Islet precursor cell (in vitro differentiated cells): ENCODE measurements around the gene PPP1R13L.
A peak's percentile ranks its signal among the peaks of the same experiment; 100 is the strongest.
"Not testable (repeated sequence)": the region's sequence is repeated elsewhere in the genome, so short reads cannot be mapped to it uniquely, and the experiment has no call there.

Experiments
- DNase-seq: peaks from one replicate; pipeline ENCODE4 v3.0.0-alpha.2; 2018

The PPP1R13L gene

GRCh38 chr19:45431008-45431407 is 26.1 kb upstream of the PPP1R13L start:
- DNase-seq = not testable (repeated sequence)

- not testable (repeated sequence) for DNase-seq
Measured at GRCh38 chr19:45429896-45430295, 25.0 kb upstream of the PPP1R13L start.

GRCh38 chr19:45428384-45429231 is 23.7 kb upstream of the PPP1R13L start:
- DNase-seq = peak; percentile 73

- peak; percentile 97 for DNase-seq
Measured at GRCh38 chr19:45424191-45425058, 19.6 kb upstream of the PPP1R13L start.

GRCh38 chr19:45423589-45424190 is 18.8 kb upstream of the PPP1R13L start, which contains the start of gene ERCC1:
Gene ERCC1 (minus strand): TSS chr19:45423917. CDS start chr19:45423374, 543 bp downstream.
- DNase-seq = peak; percentile 100

- no peak for DNase-seq
Measured at GRCh38 chr19:45423033-45423588, 18.2 kb upstream of the PPP1R13L start.

GRCh38 chr19:45421947-45422498 is 17.2 kb upstream of the PPP1R13L start:
- no peak for DNase-seq

GRCh38 chr19:45420871-45421270 is 16.0 kb upstream of the PPP1R13L start:
- DNase-seq = no peak

GRCh38 chr19:45420356-45420755 is 15.5 kb upstream of the PPP1R13L start:
- no peak for DNase-seq

- no peak for DNase-seq
Measured at GRCh38 chr19:45419895-45420294, 15.0 kb upstream of the PPP1R13L start.

- DNase-seq = no peak
Measured at GRCh38 chr19:45419396-45419795, 14.5 kb upstream of the PPP1R13L start.

- DNase-seq = no peak
Measured at GRCh38 chr19:45418802-45419201, 13.9 kb upstream of the PPP1R13L start.

- DNase-seq = no peak
Measured at GRCh38 chr19:45417151-45417550, 12.3 kb upstream of the PPP1R13L start.

- DNase-seq = no peak
Measured at GRCh38 chr19:45414468-45414867, 9.6 kb upstream of the PPP1R13L start.

GRCh38 chr19:45413497-45413896 is 8.6 kb upstream of the PPP1R13L start:
- no peak for DNase-seq

GRCh38 chr19:45410330-45410729 is 5.5 kb upstream of the PPP1R13L start:
- DNase-seq = not testable (repeated sequence)

- DNase-seq = no peak
Measured at GRCh38 chr19:45409557-45409920, 4.7 kb upstream of the PPP1R13L start.

GRCh38 chr19:45408830-45409556 is 4.1 kb upstream of the PPP1R13L start:
- DNase-seq = no peak

- DNase-seq = no peak
Measured at GRCh38 chr19:45408121-45408520, 3.3 kb upstream of the PPP1R13L start.

GRCh38 chr19:45407585-45407984 is 2.7 kb upstream of the PPP1R13L start:
- not testable (repeated sequence) for DNase-seq

GRCh38 chr19:45407091-45407375 is 2.2 kb upstream of the PPP1R13L start:
- no peak for DNase-seq
